ENCODE data around the gene SLC9A3. TPM values are rescaled to one million over a fixed set of nuclear protein-coding genes. Genes with fewer than 3 reads are reported as not detected.

SLC9A3 gene
- total RNA-seq, 1 donor from 2014 or later = 5.4 TPM

DNA sequence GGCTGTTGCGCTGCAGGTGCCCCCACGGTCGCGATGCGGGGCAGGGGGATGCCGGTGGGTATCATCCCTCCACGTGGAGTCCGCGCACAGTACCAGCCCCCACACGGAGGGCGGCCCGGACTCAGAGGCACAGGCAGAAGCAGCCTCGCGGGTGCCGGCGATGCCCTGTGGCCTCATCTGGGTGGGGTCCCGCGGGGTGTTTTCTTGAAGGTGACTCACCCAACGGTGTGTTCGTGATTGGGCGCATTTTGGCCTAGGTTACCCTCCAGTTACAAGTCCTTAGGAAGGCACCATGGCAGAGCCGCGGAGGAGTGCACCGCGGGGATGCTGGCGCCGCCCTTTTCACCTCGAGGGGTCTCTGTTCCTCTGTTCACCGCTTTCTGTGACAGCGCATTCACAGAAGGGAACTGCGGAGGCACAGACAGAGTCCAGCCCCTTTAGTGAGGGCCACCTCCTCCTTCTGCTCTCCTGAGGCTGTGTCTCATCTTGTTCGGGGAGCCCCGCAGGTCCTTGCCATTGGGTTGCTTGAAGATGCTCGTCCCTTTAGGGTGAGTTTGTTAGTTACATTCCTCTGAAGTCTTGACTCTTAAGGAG is 102.9 kb downstream of the SLC9A3 start:
- no peak for DNase-seq (ENCODE audit: low read depth)

DNA sequence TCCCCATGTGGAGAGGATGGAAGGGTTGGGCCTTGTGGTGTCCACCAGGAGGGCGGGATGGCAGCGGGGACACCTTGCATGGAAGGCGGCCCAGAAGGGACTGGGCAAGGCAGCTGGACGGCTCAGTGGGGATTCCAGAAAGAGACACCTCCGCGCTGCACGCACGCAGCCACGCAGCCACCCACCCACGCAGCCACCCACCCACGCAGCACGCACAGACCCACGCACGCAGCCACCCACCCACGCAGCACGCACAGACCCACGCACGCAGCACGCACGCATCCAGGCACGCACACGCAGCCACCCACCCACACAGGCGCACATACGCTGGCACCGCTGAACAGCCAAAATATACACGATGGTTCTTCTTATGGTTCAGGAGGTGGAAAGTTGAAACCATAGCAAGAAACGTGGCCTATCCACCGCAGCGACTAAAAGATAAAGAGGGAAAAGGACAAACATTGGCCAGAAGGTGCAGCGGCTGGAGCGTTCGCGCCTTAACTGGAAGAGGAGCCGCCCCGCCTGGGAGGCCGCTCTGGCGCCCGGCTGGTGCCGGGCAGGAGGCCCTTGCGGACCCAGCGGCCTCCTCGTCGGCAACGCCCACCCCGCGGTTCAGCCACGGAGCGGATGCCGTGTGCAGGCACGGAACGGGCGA is 103.5 kb downstream of the SLC9A3 start:
- no peak for DNase-seq (ENCODE audit: low read depth)

Small RNA genes lying within 50 kb of the gene (microRNA-seq; reads per million reads assigned to microRNA genes)
- not detected for gene MIR4456

Other genes with a start within 250 kb of the SLC9A3 start
- 74.8 and 106 TPM in 2 replicates for gene AHRR, start 202.7 kb downstream of the SLC9A3 start, total RNA-seq
- 67.8 and 71.0 TPM in 2 replicates for gene EXOC3, start 81.3 kb downstream of the SLC9A3 start, total RNA-seq
- 2.3 and 2.6 TPM in 2 replicates for gene CEP72, start 87.9 kb upstream of the SLC9A3 start, total RNA-seq
- 0.10 and 0.24 TPM in 2 replicates for gene TPPP, start 168.9 kb upstream of the SLC9A3 start, total RNA-seq

All from myocyte (in vitro differentiated cells).